Ovary (tissue), 3 donors: Measurements from ENCODE around the gene WDFY4.

ENCODE experiments used
- EP300 ChIP-seq: sonication (generic); formaldehyde crosslinking; IDR thresholded peaks from one replicate; pipeline ENCODE4 v1.6.1; 2017; ENCODE audit warnings: antibody characterized with exemption
- POLR2A ChIP-seq: fragments of 450-650 bp; IDR thresholded peaks from one replicate; pipeline ENCODE4 v1.6.1; 2017; ENCODE audit warnings: antibody characterized with exemption, mild to moderate bottlenecking, moderate library complexity
- TF ChIP-seq, protein P1 (sequence below), 3 donors: fragments of 450-650 bp in 2 of 3; fragments of 200-600 bp in 1 of 3; IDR thresholded peaks; one replicate each; pipeline versions ENCODE4 v1.5.1 to v1.8.0; 2016 to 2022; ENCODE audit warnings: antibody characterized with exemption in 3 of 3, mild to moderate bottlenecking in 1 of 3
- donor health status: DM: no; HTN: no; CAD: no.

DNA sequence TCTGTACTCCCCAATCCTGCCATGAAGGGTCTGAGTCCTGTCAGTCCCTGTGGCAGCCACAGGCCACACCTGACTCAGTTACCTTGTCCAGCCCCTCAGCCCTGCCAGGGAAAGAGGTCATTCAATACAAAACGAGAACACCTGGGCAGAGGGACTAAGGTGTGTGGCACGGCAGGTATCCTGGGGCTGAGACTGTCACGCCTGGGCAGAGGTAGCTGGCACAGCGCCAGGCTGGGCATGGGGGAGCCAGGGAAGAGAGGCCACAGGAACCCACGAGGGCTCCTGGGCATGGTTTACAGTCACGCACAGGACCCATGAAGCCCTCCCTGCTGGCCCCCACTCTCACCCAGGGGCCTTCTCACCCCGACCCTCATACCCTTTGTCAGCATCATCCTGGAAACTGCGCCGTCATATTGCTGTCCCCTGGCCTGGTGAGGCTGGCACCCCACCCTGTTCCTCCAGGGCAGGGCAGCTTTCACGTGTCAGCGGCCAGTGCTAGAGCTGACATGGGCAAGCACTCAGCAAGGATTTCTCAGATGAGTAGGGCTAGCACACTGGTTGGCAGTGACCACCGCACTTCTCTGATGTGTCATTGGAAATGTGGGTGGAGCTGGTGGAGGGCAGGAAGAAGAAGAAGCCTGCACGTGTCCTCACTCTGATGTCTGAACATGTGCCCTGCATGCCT is 212.2 kb downstream of the WDFY4 start:
- TF ChIP-seq, protein P1, sequence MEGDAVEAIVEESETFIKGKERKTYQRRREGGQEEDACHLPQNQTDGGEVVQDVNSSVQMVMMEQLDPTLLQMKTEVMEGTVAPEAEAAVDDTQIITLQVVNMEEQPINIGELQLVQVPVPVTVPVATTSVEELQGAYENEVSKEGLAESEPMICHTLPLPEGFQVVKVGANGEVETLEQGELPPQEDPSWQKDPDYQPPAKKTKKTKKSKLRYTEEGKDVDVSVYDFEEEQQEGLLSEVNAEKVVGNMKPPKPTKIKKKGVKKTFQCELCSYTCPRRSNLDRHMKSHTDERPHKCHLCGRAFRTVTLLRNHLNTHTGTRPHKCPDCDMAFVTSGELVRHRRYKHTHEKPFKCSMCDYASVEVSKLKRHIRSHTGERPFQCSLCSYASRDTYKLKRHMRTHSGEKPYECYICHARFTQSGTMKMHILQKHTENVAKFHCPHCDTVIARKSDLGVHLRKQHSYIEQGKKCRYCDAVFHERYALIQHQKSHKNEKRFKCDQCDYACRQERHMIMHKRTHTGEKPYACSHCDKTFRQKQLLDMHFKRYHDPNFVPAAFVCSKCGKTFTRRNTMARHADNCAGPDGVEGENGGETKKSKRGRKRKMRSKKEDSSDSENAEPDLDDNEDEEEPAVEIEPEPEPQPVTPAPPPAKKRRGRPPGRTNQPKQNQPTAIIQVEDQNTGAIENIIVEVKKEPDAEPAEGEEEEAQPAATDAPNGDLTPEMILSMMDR (IDR thresholded peaks at IDR 0.05), result no peak
- TF ChIP-seq POLR2A, result no peak
- no peak for TF ChIP-seq EP300
